Panc1 (cell line): Measurements from ENCODE around the gene AFF3. TPM values are rescaled to one million over a fixed set of nuclear protein-coding genes. Genes with fewer than 3 reads are reported as not detected.

ENCODE experiments used
- ATAC-seq: fragments of 200-7000 bp; cut with Tn5 transposase; 2 replicates; pipeline ENCODE4 v1.9.1; 2020; ENCODE audit warnings: mild to moderate bottlenecking, moderate library complexity
- BruUV-seq: library from RNA; stranded (reverse); fragments of 400-500 nt; replicated peaks from 2 replicates; lab custom pipeline; 2021; lab: Mats Ljungman, UMichigan
- CTCF ChIA-PET: fragments of 300-600 bp; sonication (Branson Sonifier 250); formaldehyde crosslinking; loops from one replicate; lab custom pipeline; 2022; ENCODE audit warnings: antibody characterized with exemption; lab: Charles Lee
- POLR2A ChIA-PET: fragments of 300-600 bp; sonication (Branson Sonifier 250); formaldehyde crosslinking; loops from one replicate; lab custom pipeline; 2022; ENCODE audit warnings: antibody characterized with exemption; lab: Charles Lee
- DNase-seq: peaks from one replicate; pipeline ENCODE4 v3.0.0-alpha.2; 2010; ENCODE audit warnings: low read depth, low spot score
- H3K27ac ChIP-seq: 2 replicates; pipeline ENCODE4 v1.5.1; 2011; ENCODE audit warnings: mild to moderate bottlenecking, low read length, inconsistent platforms
- H3K27me3 ChIP-seq: fragments of 200-500 bp; sonication (Bioruptor generic); 2 replicates; pipeline ENCODE4 v1.6.0; 2014; ENCODE audit warnings: low read length, inconsistent platforms; ENCODE audit not compliant: control insufficient read depth, insufficient read depth
- H3K36me3 ChIP-seq: fragments of 200-500 bp; sonication (Bioruptor generic); 2 replicates; pipeline ENCODE4 v1.5.1; 2014; ENCODE audit warnings: inconsistent platforms, mild to moderate bottlenecking, low read length, moderate library complexity; ENCODE audit not compliant: control insufficient read depth, insufficient read depth
- H3K4me1 ChIP-seq: 2 replicates; pipeline ENCODE4 v1.5.1; 2011; ENCODE audit warnings: inconsistent platforms, mild to moderate bottlenecking, low read length, moderate library complexity; ENCODE audit not compliant: control insufficient read depth, insufficient read depth
- H3K4me3 ChIP-seq, 2 experiments: 2 replicates each; pipeline ENCODE4 v1.5.1; 2011 to 2012; ENCODE audit warnings: low read depth in 2 of 2, low read length in 2 of 2, mild to moderate bottlenecking in 2 of 2, inconsistent platforms in 1 of 2, moderate library complexity in 1 of 2
- H3K9me3 ChIP-seq: fragments of 200-500 bp; sonication (Bioruptor generic); 2 replicates; pipeline ENCODE4 v1.5.1; 2014; ENCODE audit warnings: low read depth, mild to moderate bottlenecking, inconsistent platforms, low read length, moderate library complexity; ENCODE audit not compliant: control insufficient read depth, insufficient read depth
- POLR2AphosphoS5 ChIP-seq: IDR thresholded peaks from 2 replicates; pipeline ENCODE4 v1.6.1; 2012; ENCODE audit warnings: mild to moderate bottlenecking, low read depth, low read length, moderate library complexity
- SIN3A ChIP-seq: IDR thresholded peaks from 2 replicates; pipeline ENCODE4 v1.6.1; 2012; ENCODE audit warnings: low read depth, mild to moderate bottlenecking, low read length, moderate library complexity, borderline replicate concordance; ENCODE audit not compliant: insufficient read depth
- TCF7L2 ChIP-seq: IDR thresholded peaks from 2 replicates; pipeline ENCODE4 v1.6.1; 2011; ENCODE audit warnings: mild to moderate bottlenecking, low read depth, low read length, inconsistent platforms
- in situ Hi-C: cut with HindIII; loops from 2 replicates; pipeline ENCODE4 v1.10.0; 2016; ENCODE audit warnings: low sequenced_read_pairs, low pct_unique_long_range_greater_than_20kb
- intact Hi-C: fragments of 100-400 bp; cut with micrococcal nuclease; formaldehyde crosslinking; loops from one replicate; pipeline ENCODE4 v1.10.0; 2022; ENCODE audit not compliant: unreplicated experiment
- total RNA-seq: library from RNA; stranded (reverse); gene quantifications from one replicate; pipeline ENCODE4 v1.2.1, GENCODE V29; 2021; ENCODE audit not compliant: unreplicated experiment
- TF ChIP-seq, protein P1 (sequence below), 2 experiments: IDR thresholded peaks; 2 replicates each; pipeline ENCODE4 v1.6.1; 2011 to 2012; ENCODE audit warnings: low read depth in 2 of 2, control low read depth in 1 of 2, low read length in 1 of 2, mild to moderate bottlenecking in 1 of 2, moderate library complexity in 1 of 2; ENCODE audit not compliant: insufficient read depth in 1 of 2
- TF ChIP-seq, protein P2 (sequence below): fragments of 450-650 bp; IDR thresholded peaks from 2 replicates; pipeline ENCODE4 v1.5.1; 2017; ENCODE audit warnings: mild to moderate bottlenecking

AFF3 gene
- total RNA-seq, 1 experiment from 2014 or later = 2.2 TPM

GRCh38 chr2:99822474-99823207 is 319.7 kb downstream of the AFF3 start:
- CTCF ChIA-PET = no interaction called here
- TF ChIP-seq POLR2AphosphoS5 (no peak), SIN3A (no peak), TCF7L2 (no peak)
- TF ChIP-seq, protein P1, sequence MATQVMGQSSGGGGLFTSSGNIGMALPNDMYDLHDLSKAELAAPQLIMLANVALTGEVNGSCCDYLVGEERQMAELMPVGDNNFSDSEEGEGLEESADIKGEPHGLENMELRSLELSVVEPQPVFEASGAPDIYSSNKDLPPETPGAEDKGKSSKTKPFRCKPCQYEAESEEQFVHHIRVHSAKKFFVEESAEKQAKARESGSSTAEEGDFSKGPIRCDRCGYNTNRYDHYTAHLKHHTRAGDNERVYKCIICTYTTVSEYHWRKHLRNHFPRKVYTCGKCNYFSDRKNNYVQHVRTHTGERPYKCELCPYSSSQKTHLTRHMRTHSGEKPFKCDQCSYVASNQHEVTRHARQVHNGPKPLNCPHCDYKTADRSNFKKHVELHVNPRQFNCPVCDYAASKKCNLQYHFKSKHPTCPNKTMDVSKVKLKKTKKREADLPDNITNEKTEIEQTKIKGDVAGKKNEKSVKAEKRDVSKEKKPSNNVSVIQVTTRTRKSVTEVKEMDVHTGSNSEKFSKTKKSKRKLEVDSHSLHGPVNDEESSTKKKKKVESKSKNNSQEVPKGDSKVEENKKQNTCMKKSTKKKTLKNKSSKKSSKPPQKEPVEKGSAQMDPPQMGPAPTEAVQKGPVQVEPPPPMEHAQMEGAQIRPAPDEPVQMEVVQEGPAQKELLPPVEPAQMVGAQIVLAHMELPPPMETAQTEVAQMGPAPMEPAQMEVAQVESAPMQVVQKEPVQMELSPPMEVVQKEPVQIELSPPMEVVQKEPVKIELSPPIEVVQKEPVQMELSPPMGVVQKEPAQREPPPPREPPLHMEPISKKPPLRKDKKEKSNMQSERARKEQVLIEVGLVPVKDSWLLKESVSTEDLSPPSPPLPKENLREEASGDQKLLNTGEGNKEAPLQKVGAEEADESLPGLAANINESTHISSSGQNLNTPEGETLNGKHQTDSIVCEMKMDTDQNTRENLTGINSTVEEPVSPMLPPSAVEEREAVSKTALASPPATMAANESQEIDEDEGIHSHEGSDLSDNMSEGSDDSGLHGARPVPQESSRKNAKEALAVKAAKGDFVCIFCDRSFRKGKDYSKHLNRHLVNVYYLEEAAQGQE (IDR thresholded peaks at IDR 0.05; ENCODE audit: insufficient read depth in 1 of 2, low read depth in 2 of 2, low read length in 1 of 2) = no peak
- TF ChIP-seq, protein P2, sequence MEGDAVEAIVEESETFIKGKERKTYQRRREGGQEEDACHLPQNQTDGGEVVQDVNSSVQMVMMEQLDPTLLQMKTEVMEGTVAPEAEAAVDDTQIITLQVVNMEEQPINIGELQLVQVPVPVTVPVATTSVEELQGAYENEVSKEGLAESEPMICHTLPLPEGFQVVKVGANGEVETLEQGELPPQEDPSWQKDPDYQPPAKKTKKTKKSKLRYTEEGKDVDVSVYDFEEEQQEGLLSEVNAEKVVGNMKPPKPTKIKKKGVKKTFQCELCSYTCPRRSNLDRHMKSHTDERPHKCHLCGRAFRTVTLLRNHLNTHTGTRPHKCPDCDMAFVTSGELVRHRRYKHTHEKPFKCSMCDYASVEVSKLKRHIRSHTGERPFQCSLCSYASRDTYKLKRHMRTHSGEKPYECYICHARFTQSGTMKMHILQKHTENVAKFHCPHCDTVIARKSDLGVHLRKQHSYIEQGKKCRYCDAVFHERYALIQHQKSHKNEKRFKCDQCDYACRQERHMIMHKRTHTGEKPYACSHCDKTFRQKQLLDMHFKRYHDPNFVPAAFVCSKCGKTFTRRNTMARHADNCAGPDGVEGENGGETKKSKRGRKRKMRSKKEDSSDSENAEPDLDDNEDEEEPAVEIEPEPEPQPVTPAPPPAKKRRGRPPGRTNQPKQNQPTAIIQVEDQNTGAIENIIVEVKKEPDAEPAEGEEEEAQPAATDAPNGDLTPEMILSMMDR = no peak
- no peak overlapping the region for H3K27ac ChIP-seq
- in situ Hi-C loops (no loop called here), intact Hi-C loops (no loop called here)
- peaks cover 4% of the 10 kb centered on the region; the same call in 1 of the 2 replicates for H3K27me3 ChIP-seq
- ATAC-seq (no peak), DNase-seq (no peak)
- no peaks in the 10 kb centered on the region for H3K4me1 ChIP-seq
- POLR2A ChIA-PET = no interaction called here
- no peaks in the 10 kb centered on the region for H3K36me3 ChIP-seq
- no peak overlapping the region for H3K4me3 ChIP-seq
- BruUV-seq = no TSS peak
- no peaks in the 10 kb centered on the region for H3K9me3 ChIP-seq

DNA sequence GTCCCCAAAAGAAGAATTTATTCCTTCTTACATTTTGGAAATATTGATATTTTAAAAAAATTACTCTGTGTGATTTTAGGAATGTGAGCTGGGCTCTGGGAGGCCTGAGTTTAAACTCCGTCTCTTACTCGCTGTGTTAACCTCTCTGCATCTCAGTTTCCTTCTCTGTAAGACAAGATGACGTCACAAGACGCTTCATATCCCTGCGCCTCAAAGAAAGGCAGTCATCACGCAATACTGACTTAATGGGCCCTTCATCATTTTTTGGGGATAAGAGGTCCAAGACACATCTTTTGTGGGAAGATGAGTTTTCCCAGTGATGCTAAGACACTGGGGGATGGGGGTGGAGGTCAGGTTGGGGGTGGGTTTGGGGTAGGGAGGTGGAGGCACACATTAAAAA is 320.4 kb downstream of the AFF3 start:
- ChIA-PET POLR2A (no interaction called here), CTCF (no interaction called here)
- in situ Hi-C loops = no loop called here
- ATAC-seq (no peak), DNase-seq (no peak)
- TF ChIP-seq, protein P1 (IDR thresholded peaks at IDR 0.05; ENCODE audit: insufficient read depth in 1 of 2, low read depth in 2 of 2, low read length in 1 of 2) = no peak
- H3K4me1 ChIP-seq = no peaks in the 10 kb centered on the region
- no peaks in the 10 kb centered on the region for H3K9me3 ChIP-seq
- H3K27me3 ChIP-seq = peaks cover 4% of the 10 kb centered on the region; the same call in 1 of the 2 replicates
- no TSS peak for BruUV-seq
- intact Hi-C loops = no loop called here
- no peak overlapping the region for H3K27ac ChIP-seq
- no peaks in the 10 kb centered on the region for H3K36me3 ChIP-seq
- no peak overlapping the region for H3K4me3 ChIP-seq
